Astrocyte of the cerebellum (primary cell): ENCODE results near the gene PPP2R2D.

Experiments used
- DNase-seq: peaks from one replicate; pipeline ENCODE4 v3.0.0-alpha.2; 2011; ENCODE audit warnings: low read depth
- H3K4me3 ChIP-seq: 2 replicates; pipeline ENCODE4 v1.5.1; 2011; ENCODE audit warnings: mild to moderate bottlenecking, low read depth, low read length, moderate library complexity
- CTCF ChIP-seq: IDR thresholded peaks from 2 replicates; pipeline ENCODE4 v1.5.1; 2012; ENCODE audit warnings: low read length, low read depth, moderate library complexity, mild to moderate bottlenecking; ENCODE audit errors: missing control alignments
- in situ Hi-C: cut with HindIII; loops from 2 replicates; pipeline ENCODE4 v1.10.0; 2017; ENCODE audit warnings: low sequenced_read_pairs

PPP2R2D gene

DNA sequence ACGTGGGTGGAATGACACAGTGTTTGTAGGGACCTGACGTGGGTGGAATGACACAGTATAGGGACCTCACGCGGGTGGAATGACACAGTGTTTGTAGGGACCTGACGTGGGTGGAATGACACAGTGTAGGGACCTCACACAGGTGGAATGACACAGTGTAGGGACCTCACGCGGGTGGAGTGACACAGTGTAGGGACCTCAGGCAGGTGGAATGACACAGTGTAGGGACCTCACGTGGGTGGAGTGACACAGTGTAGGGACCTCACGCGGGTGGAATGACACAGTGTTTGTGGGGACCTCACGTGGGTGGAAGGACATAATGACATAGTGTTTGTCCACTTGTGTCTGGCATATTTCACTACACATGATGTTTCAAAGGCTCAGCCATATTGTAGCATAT is 19.3 kb downstream of the PPP2R2D start:
- H3K4me3 ChIP-seq, result no peak overlapping the region
- in situ Hi-C loops, result no loop called here
- no peak for DNase-seq
- no peak for TF ChIP-seq CTCF

DNA sequence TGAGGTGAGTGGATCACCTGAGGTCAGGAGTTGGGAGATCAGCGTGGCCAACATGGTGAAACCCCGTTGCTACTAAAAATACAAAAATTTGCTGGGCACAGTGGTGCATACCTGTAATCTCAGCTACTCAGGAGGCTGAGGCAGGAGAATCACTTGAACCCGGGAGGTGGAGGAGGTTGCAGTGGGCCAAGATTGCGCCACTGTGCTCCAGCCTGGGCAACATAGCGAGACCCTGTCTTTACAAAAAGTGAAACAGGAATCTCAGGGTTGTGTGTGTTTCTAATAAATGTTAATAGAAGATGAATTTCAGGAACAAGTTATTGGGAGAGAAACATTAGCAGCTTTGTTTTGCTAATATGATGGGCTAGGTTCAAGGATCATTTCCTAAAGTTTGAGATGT is 19.9 kb downstream of the PPP2R2D start:
- no peak overlapping the region for H3K4me3 ChIP-seq
- no peak for TF ChIP-seq CTCF
- in situ Hi-C loops, result no loop called here
- no peak for DNase-seq

DNA sequence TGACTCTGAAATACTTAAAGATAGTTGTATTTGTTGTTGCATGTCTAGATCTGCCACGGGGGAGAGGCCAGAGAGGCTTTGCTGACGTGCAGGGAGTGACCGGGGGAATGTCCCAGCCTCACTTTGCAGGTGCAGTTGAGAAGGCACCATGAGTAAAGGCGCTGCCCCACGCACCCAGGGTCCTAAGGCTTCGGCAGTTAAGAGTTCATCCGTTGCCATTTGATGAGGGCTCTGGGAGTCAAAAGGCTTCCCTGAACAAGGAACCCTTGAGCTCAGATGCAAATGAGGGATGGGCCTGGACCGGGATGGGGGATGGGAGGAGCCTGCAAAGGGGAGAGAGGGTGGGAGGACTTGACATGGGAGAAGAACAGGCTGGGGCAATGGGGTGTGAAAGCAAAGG is 20.4 kb downstream of the PPP2R2D start:
- in situ Hi-C loops, result no loop called here
- DNase-seq, result no peak
- no peak for TF ChIP-seq CTCF

GRCh38 chr10:131923038-131923756 is 22.4 kb downstream of the PPP2R2D start:
- in situ Hi-C loops, result no loop called here
- DNase-seq, result no peak
- TF ChIP-seq CTCF, result no peak
- no peak overlapping the region for H3K4me3 ChIP-seq

More for the DNA sequence above, 20.4 kb downstream of the PPP2R2D start:
- H3K4me3 ChIP-seq, result no peak overlapping the region

DNA sequence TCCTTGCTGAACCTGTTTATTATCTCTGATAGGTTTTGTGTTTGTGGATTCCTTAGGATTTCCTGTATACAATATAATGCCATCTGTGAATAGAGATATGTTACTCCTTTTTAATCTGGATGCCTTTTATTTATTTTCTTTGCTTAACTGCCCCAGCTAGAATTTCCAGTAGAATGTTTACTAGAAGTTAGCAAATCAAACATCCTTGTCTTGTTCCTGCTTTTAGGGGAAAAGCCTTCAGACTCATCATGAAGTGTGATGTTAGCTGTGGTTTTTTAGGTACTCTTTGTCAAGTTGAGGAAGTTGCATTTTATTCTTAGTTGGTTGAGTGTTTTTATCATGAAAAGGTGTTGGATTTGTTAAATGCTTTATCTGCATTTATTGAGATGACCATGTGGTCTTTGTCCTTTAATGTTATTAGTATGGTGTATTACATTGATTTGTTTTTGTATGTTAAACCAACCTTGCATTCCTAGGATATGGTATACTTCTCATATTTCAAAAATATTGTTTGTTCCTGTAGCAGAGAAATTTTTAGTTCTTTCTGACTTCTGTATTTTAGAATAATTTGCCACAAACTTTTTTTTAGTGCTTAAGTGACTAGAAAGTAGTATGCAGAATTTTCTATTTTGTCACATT is 24.3 kb downstream of the PPP2R2D start:
- H3K4me3 ChIP-seq, result no peak overlapping the region
- DNase-seq, result no peak
- in situ Hi-C loops, result no loop called here
- no peak for TF ChIP-seq CTCF

DNA sequence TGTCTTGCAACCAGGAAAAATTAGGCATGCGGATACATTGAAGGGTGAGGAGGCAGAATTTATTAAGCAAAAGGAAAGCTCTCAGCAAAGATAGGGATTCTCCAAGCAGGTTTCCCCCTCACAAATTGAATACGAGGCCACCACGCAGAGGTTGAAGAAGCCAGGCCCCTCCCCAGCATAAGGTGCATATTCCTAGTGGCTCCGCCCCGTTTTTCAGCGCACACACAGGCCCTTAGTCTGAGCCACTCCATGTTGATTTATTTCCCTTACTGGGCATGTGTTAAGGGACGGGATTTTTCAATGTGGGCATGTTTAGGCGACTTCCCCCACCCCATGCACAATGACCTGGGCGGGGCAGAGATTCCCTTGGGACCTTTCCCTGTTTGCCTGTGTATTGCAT is 24.9 kb downstream of the PPP2R2D start:
- H3K4me3 ChIP-seq, result no peak overlapping the region
- no peak for TF ChIP-seq CTCF
- DNase-seq, result no peak
- in situ Hi-C loops, result no loop called here
